ENCODE measurements around the gene LGALS3BP.

DNA sequence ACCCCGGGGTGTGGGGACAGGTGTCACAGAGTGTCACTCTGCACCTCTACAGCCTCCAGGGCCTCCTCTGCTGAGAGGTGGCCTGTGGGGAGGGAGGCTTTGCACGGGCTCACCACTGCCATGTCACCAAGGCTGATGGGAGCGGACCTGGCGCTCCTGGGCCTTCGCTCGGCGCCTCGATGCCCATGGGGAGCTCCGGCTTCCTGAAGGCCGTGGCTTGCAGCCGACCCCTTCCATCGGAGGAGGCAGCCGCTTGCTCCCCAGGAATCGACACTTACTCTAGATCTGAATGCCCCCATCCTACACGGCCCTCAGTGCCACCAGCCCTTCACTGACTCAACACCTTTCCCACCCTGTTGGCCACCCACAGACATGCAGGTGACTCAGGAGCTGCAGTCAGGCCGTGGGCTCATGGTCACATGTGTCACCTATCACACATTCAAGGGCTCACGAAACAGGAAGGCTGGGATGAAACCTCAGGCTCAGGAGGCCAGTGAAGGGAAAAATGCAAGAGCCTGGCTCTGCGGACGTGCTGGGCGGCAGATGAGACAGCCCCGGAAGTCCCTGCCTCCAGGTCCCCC is 11.9 kb downstream of the LGALS3BP start:
- TF ChIP-seq HDAC6 (IDR thresholded peaks at IDR 0.05; ENCODE audit: low read depth, low read length) = no peak
- no peak for TF ChIP-seq JUND (IDR thresholded peaks at IDR 0.05; ENCODE audit: low read length)
- TF ChIP-seq KDM5A (IDR thresholded peaks at IDR 0.05; ENCODE audit: low read length) = no peak
- no peak for TF ChIP-seq CBX5 (IDR thresholded peaks at IDR 0.05; ENCODE audit: low read depth, low read length)
- no peak for TF ChIP-seq TAF1 (IDR thresholded peaks at IDR 0.05; ENCODE audit: low read depth, low read length)
- no peak for TF ChIP-seq CTCF (IDR thresholded peaks at IDR 0.05; ENCODE audit: control extremely low read depth in 1 of 3, insufficient read depth in 1 of 3, low read depth in 1 of 3, low read length in 3 of 3)
- TF ChIP-seq SAP30 (IDR thresholded peaks at IDR 0.05; ENCODE audit: insufficient read depth, insufficient replicate concordance, low read length) = no peak
- TF ChIP-seq ZNF274 (IDR thresholded peaks at IDR 0.05; ENCODE audit: borderline replicate concordance, extremely low read depth, low read length) = no peak

All from H1 (cell line).